Heart left ventricle (tissue), 13 donors: ENCODE data around the gene LY9.

Source experiments
- CTCF ChIP-seq, 12 donors: fragments of 200-600 bp; sonication (generic) in 4 of 12; IDR thresholded peaks; one replicate each; pipeline versions ENCODE4 v1.5.0 to v1.8.0; 2018 to 2022; ENCODE audit warnings: antibody characterized with exemption in 12 of 12, mild to moderate bottlenecking in 5 of 12
- POLR2A ChIP-seq, 2 donors: fragments of 450-650 bp; IDR thresholded peaks; one replicate each; pipeline ENCODE4 v1.6.1; 2017; ENCODE audit warnings: antibody characterized with exemption in 2 of 2, mild to moderate bottlenecking in 2 of 2, moderate library complexity in 2 of 2
- donor health status: ischemic (EF 13 %, LVEDD 7.1; RV severe dilation, severe dysfunction).
- donor health status: DM: no; HTN: yes; CAD: no.
- donor health status: DM: no; HTN: no; CAD: no.
- donor health status: ischemic (EF 25% LVEDD 6.9; RV normal size, moderate dysfunction).
- donor health status: ischemic (EF 25% LVEDD 5.7; RV mildly dilated, moderate dysfunction).
- donor health status: ischemic (EF 35%, LVEDD 5.7; RV mildly dilated, moderate dysfunction).
- donor health status: nonischemic (EF 11% LVEDD 7.7; RV severe dilation, severe dysfunction).
- donor health status: DM: yes; HTN: yes; CAD: no.
- donor health status: PGD.
- donor health status: ischemic (EF 29% LVEDD 5.4; RV normal size, mild dysfunction).
- donor health status: nonischemic (EF 23%, LVEDD 6.1; RV moderate dilation, normal function).

- TF ChIP-seq CTCF (IDR thresholded peaks at IDR 0.05) (no peak), POLR2A (IDR thresholded peaks at IDR 0.05) (no peak)
These were observed 70.2 kb downstream of the LY9 start for GRCh38 chr1:160866001-160866694.
